GM08714 (cell line): ENCODE measurements around the gene GON4L.
"Not testable (repeated sequence)": the region's sequence is repeated elsewhere in the genome, so short reads cannot be mapped to it uniquely, and the experiment has no call there.

Source experiments
- H3K4me3 ChIP-seq: fragments of 200-500 bp; sonication (Bioruptor generic); 2 replicates; pipeline ENCODE4 v1.5.1; 2014; ENCODE audit warnings: mild to moderate bottlenecking, low read length, inconsistent platforms
- ZNF274 ChIP-seq: IDR thresholded peaks from 2 replicates; pipeline ENCODE4 v1.6.1; 2012; ENCODE audit warnings: mild to moderate bottlenecking, low read depth, low read length

GON4L gene, protein sequence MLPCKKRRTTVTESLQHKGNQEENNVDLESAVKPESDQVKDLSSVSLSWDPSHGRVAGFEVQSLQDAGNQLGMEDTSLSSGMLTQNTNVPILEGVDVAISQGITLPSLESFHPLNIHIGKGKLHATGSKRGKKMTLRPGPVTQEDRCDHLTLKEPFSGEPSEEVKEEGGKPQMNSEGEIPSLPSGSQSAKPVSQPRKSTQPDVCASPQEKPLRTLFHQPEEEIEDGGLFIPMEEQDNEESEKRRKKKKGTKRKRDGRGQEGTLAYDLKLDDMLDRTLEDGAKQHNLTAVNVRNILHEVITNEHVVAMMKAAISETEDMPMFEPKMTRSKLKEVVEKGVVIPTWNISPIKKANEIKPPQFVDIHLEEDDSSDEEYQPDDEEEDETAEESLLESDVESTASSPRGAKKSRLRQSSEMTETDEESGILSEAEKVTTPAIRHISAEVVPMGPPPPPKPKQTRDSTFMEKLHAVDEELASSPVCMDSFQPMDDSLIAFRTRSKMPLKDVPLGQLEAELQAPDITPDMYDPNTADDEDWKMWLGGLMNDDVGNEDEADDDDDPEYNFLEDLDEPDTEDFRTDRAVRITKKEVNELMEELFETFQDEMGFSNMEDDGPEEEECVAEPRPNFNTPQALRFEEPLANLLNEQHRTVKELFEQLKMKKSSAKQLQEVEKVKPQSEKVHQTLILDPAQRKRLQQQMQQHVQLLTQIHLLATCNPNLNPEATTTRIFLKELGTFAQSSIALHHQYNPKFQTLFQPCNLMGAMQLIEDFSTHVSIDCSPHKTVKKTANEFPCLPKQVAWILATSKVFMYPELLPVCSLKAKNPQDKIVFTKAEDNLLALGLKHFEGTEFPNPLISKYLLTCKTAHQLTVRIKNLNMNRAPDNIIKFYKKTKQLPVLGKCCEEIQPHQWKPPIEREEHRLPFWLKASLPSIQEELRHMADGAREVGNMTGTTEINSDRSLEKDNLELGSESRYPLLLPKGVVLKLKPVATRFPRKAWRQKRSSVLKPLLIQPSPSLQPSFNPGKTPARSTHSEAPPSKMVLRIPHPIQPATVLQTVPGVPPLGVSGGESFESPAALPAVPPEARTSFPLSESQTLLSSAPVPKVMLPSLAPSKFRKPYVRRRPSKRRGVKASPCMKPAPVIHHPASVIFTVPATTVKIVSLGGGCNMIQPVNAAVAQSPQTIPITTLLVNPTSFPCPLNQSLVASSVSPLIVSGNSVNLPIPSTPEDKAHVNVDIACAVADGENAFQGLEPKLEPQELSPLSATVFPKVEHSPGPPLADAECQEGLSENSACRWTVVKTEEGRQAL (N-terminal part only)

DNA sequence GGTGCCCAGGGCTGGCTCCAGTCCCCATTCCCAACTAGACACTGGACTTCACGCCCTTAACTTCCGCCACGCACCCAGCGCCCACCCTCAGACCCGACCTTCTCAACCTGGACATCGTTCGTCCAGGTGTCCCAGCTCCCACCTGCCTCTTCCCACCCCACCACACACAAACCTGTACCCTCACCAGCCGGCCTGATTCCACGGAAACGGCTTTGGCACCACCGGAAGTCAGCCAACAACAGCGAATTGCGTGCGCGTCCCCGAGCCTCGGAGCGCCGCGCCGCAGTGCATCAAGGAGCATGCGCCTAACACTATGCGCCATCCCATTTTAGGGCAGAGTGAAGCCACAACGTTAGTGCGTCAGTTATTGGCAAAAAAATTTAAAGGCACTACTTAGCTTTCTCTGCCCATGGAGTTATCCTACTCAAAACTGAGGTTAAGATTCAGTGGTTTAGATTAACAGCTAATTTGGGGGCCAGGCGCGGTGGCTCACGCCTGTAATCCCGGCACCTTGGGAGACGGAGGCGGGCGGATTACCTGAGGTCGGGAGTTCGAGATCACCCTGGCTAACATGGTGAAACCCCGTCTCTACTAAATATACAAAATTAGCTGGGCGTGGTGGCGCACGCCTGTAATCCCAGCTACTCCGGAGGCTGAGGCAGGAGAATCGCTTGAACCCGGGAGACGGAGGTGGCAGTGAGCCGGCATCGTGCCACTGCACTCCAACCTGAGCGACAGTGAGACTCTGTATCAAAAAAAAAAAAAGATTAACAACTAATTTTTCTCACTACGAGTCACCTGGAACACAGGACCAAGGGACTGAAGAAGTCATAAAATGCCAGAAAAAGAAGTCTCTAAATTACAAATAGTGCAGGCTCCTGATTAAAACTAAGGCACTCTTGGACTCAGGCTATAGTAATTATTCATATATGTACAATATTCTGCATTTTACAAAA is at the start of gene GON4L:
GON4L (minus strand) TSS at position 240 of the 956 bp plus-strand sequence. CDS start 3,434 bp downstream, outside the sequence.
- H3K4me3 ChIP-seq, result peak within 1 kb of the TSS; percentile 85

DNA sequence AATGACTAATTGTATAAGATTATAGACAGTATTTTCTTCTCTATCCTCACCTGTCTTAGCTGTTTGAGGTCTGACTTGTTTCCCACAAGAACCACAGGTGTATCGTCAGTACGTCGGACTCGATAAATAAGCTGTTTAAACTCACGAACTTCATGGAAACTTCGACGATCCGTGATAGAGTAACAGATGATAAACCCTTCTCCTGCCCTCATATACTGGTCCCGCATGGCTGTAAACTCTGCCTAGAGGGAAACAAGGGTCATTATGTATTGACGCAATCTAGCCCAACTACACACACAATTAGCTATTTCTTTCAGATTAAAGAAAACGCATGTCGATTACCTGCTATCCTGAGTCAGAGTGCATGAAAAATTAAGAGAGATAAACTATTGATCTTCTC is 47.2 kb upstream of the GON4L start:
- no peak overlapping the region for H3K4me3 ChIP-seq
- TF ChIP-seq ZNF274, result no peak

More for the DNA sequence above, at the start of gene GON4L:
- no peak for TF ChIP-seq ZNF274

DNA sequence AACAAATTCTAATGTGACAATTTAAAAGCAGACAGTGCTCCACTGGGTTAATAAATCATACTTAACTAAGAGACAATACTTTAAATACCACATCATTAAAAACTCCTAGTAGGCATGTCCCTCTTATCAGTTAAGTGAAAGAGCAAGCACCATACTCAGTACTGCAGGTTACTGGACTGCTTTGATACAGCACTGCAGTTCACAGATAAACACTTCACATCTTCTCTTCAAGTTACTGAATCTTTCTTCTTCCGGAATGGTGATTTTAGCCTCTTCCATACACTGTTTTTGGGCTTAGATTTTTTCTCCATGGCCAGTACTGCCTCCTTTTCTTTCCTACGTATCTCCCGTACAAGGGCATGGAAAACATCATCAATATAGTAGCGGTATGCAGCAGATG is 43.1 kb upstream of the GON4L start:
- no peak for TF ChIP-seq ZNF274
- no peak overlapping the region for H3K4me3 ChIP-seq

DNA sequence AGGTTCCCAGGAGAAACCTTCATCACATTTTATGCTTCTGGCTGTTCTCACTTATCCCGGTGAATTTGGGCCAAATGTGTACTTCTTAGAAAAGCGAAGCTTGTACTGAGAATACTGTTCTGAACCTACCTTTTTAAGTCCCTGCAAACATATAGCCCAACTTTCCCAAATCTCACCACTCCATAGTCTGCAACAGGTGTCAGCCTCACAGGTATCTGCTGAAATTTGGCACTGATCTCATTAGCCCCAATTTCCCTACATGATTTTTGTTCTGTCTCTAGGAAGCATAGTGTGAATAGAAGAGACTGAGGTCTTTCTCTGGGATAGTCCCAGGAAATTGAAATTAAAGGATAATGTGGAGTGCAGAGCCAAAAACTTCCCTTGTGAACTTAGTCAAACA is 42.7 kb upstream of the GON4L start:
- no peak for TF ChIP-seq ZNF274
- H3K4me3 ChIP-seq, result no peak overlapping the region

DNA sequence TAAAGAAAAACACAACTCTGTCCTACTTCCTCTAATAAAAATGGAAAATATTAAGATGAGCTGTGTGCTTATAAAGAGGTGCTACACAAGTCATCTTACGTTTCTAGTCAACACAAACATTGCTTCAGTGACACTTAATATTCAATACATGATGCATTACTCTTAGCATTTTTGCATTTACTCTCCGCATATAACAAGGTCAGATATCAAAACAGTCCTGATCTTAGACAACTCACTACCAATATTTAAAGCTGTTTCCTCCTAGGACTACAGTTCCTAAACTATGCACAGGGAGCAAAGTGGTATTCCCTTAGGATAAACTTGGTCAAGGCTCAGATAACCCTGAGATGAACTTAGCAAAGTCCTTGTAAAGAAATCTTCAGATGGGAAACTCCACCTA is 41.9 kb upstream of the GON4L start:
- no peak for TF ChIP-seq ZNF274
- no peak overlapping the region for H3K4me3 ChIP-seq

DNA sequence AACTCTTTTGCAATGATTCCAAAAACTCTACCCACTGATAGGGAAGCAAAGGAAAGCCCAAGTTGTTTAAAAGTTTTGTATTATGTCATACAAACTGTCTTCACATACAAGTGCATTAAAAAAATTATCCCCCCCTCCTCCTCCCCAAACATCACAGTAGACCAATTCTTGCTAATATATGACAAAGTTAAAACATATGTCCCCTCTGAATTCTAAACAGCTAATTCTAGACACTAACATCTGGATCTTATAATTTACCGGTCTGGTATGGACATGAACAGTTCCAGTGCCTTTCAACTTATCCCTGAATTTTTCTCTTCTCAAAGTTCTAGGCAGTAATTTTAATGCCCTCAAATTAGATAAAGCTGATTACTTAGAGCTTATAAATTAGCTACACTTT is 40.7 kb upstream of the GON4L start:
- H3K4me3 ChIP-seq, result no peak overlapping the region
- TF ChIP-seq ZNF274, result no peak

DNA sequence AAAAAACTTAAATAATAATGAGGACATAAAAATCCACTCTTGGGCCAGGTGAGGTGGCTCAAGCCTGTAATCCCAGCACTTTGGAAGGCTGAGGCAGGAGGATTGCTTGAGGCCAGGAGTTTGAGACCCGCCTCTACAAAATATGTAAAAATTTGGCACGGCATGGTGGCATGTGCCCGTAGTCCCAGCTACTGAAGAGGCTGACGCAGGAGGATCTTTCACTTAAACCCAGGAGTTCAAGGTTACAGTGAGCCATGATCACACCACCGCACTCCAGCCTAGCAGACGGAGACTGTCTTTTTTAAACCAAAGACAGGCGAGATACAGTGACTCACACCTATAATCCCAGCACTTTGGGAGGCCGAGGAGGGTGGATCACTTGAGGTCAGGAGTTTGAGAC is 39.5 kb upstream of the GON4L start:
- not testable (repeated sequence) for H3K4me3 ChIP-seq

DNA sequence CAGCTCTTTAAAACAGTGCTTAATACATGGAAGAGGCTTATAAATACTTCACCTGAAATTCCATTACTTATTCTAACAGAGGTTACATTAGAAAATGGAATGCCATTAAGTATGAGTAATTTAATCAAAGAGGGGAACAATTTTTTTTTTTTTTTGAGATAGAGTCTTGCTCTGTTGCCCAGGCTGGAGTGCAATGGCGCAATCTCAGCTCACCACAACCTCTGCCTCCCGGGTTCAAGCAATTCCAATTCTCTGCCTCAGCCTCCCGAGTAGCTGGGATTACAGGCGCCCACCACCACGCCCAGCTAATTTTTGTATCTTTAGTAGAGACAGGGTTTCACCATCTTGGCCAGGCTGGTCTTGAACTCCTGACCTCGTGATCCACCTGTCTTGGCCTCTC is 38.6 kb upstream of the GON4L start:
- not testable (repeated sequence) for H3K4me3 ChIP-seq

DNA sequence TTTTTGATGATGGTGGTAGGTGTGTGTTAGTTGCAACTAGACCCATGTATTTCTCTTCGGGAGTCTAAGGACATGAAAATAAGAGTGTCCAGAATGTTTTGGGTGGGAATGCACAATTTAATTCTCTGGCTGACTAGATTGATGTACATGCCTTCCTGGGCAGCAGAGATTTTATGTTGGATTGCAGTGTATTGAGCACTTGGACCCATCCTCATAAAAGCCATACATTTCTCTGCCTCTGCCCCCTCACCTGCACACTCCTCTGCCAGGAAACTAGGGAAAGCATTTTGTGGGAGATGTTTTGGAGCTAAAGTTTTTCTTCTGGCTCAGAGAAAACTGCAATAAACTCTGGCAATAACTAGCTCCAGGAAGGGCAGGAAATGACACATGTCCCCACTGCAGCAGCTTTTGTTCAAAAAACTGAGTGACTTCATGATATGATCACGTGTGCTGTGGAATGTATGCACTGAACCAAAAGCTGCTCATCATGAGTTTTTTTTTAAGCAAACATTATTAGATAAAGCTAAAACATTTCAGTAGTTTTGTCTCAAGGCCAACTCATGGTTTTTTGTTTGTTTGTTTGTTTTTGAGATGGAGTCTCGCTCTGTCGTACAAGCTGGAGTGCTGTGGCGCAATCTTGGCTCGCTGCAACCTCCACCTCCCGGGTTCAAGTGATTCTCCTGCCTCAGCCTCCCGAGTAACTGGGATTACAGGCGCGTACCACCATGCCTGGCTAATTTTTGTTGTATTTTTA is 36.6 kb upstream of the GON4L start:
- H3K4me3 ChIP-seq, result no peak overlapping the region
- no peak for TF ChIP-seq ZNF274

DNA sequence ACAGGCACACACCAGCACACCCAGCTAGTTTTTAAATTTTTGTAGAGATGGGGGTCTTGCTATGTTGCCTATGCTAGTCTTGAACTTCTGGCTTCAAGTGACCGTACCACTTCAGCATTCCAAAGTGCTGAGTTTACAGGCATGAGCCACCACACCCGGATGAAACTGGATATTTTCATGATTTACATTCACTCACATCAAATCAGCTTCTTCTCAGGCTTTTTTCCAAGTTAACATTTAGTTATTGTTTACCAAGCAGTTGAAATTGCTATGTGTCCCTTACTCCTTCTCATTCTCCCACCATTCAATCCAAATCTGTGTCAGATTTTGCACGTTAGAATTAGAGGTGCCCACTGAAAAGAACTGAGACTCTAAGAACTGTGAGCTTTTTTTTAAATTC is 35.8 kb upstream of the GON4L start:
- TF ChIP-seq ZNF274, result no peak
- H3K4me3 ChIP-seq, result no peak overlapping the region

DNA sequence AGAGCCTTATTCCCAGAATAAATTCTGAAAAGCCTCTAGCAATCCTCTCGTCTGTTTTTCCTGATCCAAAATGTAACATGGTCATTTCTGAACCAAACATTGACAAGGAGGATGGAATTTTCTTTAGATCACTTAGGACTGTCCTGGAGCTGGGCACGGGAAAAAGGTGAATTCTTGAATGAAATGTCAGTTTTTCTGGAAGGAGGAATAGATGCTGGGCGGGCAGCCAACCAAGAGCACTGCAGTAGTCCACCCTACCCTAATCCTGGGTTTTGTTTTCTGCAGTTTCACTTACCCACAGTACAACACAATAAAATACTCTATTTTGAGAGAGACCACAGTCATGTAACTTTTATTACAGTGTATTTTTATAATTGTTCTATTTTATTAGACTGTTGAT is 33.2 kb upstream of the GON4L start:
- no peak for TF ChIP-seq ZNF274
- no peak overlapping the region for H3K4me3 ChIP-seq

DNA sequence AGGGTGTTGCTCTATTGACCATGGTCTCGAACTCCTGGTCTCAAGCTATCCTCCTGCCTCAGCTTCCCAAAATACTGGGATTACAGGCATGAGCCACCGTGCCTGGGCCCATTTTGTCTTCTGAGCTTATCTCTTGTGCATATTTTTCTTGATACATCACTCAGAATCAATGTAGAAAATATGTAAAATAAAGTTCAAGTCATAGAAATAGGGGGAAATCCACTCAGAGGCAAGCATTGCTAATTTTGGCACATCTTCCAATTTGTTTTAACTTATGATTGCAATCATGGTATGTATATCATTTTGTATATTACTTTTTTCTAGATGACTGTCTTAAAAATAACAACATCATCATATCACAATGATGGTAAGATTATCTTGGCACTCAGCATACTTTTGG is 32.6 kb upstream of the GON4L start:
- no peak overlapping the region for H3K4me3 ChIP-seq
- TF ChIP-seq ZNF274, result no peak

DNA sequence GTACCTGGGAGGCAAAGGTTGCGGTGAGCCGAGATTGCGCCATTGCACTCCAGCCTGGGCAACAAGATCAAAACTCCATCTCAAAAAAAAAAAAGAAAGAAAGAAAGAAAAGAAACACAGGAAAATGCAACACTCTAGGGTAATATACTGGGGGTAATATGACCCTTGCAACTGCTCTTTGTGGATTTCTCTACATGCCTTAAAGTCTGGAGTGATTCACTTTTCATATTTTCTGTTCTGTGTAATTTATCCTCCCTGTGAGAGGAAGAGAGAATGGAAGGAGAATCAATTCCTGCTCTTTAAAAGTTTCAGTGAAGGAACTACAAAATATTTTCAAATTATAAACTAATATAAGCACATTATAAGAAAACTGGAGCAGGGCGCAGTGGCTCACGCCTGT is 31.5 kb upstream of the GON4L start:
- TF ChIP-seq ZNF274, result no peak

More for the DNA sequence above, 31.5 kb upstream of the GON4L start:
- no peak overlapping the region for H3K4me3 ChIP-seq
